AG04450 (cell line): ENCODE measurements around the gene HYI. TPM values are rescaled to one million over a fixed set of nuclear protein-coding genes. Genes with fewer than 3 reads are reported as not detected.
"Not testable (repeated sequence)": the region's sequence is repeated elsewhere in the genome, so short reads cannot be mapped to it uniquely, and the experiment has no call there.

Source experiments
- CTCF ChIA-PET: fragments of 300-600, 350-600 bp; formaldehyde crosslinking; extraction: SDS; loops from one replicate; lab custom pipeline; 2022; ENCODE audit warnings: antibody characterized with exemption, inconsistent platforms; lab: Charles Lee
- POLR2A ChIA-PET: fragments of 350-600 bp; formaldehyde crosslinking; extraction: SDS; loops from one replicate; lab custom pipeline; 2021; ENCODE audit warnings: antibody characterized with exemption, inconsistent platforms; lab: Yijun Ruan, JAX
- DNase-seq: peaks from one replicate; pipeline ENCODE4 v3.0.0-alpha.2; 2011; ENCODE audit warnings: low read depth, low spot score
- H3K27ac ChIP-seq: one replicate; pipeline ENCODE4 v1.5.1; 2012; ENCODE audit warnings: low read depth, low read length, control low read depth
- H3K27me3 ChIP-seq: one replicate; pipeline ENCODE4 v1.6.0; 2012; ENCODE audit warnings: low read length; ENCODE audit not compliant: control insufficient read depth, insufficient read depth
- H3K4me3 ChIP-seq: 2 replicates; pipeline ENCODE4 v1.5.1; 2011; ENCODE audit warnings: mild to moderate bottlenecking, low read depth, low read length, control low read depth
- H3K9me3 ChIP-seq: 2 replicates; pipeline ENCODE4 v1.5.1; 2012; ENCODE audit warnings: low read length; ENCODE audit not compliant: control insufficient read depth, insufficient read depth
- CTCF ChIP-seq: IDR thresholded peaks from 2 replicates; pipeline ENCODE4 v1.5.1; 2011; ENCODE audit warnings: low read depth, low read length, control low read depth, inconsistent platforms
- polyA plus RNA-seq: library from polyadenylated mRNA; depleted of rRNA; stranded (reverse); fragments of >200 nt; gene quantifications from 2 replicates; pipeline ENCODE4 v1.2.3, GENCODE V29; 2011

Gene HYI
- polyA plus RNA-seq, 1 experiment, result 22.8 TPM

DNA sequence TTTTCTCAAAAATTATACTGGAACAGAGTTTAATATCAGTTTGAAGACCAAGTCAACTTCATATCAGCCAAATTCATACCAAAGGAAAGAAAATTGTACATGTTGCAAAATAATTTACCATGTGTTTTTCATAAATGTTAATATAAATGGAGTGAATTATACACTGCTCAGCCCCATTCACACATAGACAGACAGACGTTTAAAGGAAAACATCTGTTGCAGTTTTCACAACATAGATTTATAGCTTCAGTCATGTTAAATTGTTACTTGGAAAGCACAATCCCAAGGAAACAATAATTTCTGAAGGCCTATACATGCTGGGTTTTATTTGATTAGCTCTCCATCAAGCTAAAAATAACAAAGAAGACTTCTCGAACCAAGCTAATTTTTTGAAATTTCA, 27.8 kb upstream of the HYI start:
- Histone ChIP-seq H3K27ac (no peak overlapping the region), H3K27me3 (no peaks in the 10 kb centered on the region), H3K4me3 (no peak overlapping the region), H3K9me3 (no peaks in the 10 kb centered on the region)
- CTCF ChIA-PET, result interaction anchor here (1.2 to 1.3 kb wide), 2 partner anchors 48 to 254 kb away, joined by 4 read pairs; no protein-coding TSS in a partner anchor
- TF ChIP-seq CTCF, result no peak
- POLR2A ChIA-PET, result no interaction called here
- DNase-seq, result no peak

GRCh38 chr1:43479414-43479813, 25.7 kb upstream of the HYI start:
- POLR2A ChIA-PET, result interaction anchor here (0.7 kb wide), 1 partner anchor 35 kb away, joined by 3 read pairs; no protein-coding TSS in a partner anchor
- Histone ChIP-seq H3K27ac (no peak overlapping the region), H3K27me3 (no peaks in the 10 kb centered on the region), H3K9me3 (no peaks in the 10 kb centered on the region), H3K4me3 (no peak overlapping the region)
- TF ChIP-seq CTCF, result no peak
- DNase-seq, result no peak
- CTCF ChIA-PET, result no interaction called here

GRCh38 chr1:43477716-43478115, 24.0 kb upstream of the HYI start:
- POLR2A ChIA-PET, result no interaction called here
- no peak for DNase-seq
- no peak for TF ChIP-seq CTCF
- no peaks in the 10 kb centered on the region for H3K9me3 ChIP-seq
- no peaks in the 10 kb centered on the region for H3K27me3 ChIP-seq
- no peak overlapping the region for H3K4me3 ChIP-seq
- H3K27ac ChIP-seq, result no peak overlapping the region
- CTCF ChIA-PET, result no interaction called here

DNA sequence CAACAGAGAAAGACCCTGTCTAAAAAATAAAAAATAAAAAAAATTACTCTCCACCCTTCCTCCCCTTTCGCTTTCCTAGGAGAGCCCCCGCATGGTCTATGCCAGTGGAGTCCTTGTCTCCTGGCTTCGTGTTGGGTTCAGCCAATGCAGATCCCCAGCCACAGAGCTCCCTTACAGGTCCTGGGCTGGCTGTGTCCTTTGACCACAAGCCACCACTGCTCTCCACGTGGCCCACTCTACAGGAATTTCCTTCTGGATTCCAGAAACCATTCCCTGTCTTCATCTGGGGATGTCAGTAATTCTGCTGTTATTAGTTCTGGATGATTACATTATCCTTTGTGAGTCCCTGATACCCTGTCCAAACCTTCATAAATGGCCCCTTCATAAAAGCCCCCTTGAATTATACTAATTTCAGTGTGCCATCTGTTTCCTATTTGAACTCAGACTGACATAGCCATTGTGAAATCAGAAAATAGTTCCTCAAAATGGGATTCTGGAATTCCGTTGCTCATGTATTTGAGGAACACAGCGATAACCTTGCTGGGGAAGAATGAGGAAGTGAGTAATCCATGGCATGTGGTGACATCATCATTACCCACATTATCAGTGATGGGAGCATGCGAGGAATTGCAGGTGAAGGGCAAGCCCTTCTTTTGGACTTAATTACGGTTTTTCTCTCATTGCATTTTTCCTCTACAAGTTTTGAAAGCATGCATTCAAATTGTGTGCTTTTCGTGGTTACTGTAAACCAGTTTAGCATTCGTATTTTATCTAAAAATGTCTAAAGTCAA, 22.1 kb upstream of the HYI start:
- H3K9me3 ChIP-seq, CTCF ChIA-PET, POLR2A ChIA-PET, H3K4me3 ChIP-seq, H3K27me3 ChIP-seq: not testable (repeated sequence)
- peak overlapping the region; percentile 83 for H3K27ac ChIP-seq
- DNase-seq, result peak; percentile 21

- ChIA-PET CTCF (interaction anchor here (0.6 kb wide), 1 partner anchor 532 kb away, joined by 4 read pairs; no protein-coding TSS in a partner anchor), POLR2A (interaction anchor here (0.9 kb wide), 1 partner anchor 267 kb away, joined by 3 read pairs; no protein-coding TSS in a partner anchor)
- H3K9me3 ChIP-seq, result peaks cover 9% of the 10 kb centered on the region; the same call in 1 of the 2 replicates
- TF ChIP-seq CTCF, result no peak
- H3K4me3 ChIP-seq, result no peak overlapping the region
- H3K27ac ChIP-seq, result peak overlapping the region; percentile 66
- no peaks in the 10 kb centered on the region for H3K27me3 ChIP-seq
- DNase-seq, result no peak
These were observed 19.7 kb upstream of the HYI start for GRCh38 chr1:43473463-43473862.

- H3K4me3 ChIP-seq, H3K27me3 ChIP-seq, POLR2A ChIA-PET: not testable (repeated sequence)
- peak; percentile 74 for DNase-seq
- Histone ChIP-seq H3K9me3 (peaks cover 16% of the 10 kb centered on the region; the same call in 1 of the 2 replicates), H3K27ac (peak overlapping the region; percentile 96)
- CTCF ChIA-PET, result interaction anchor here (1.4 kb wide), 1 partner anchor 18 kb away, joined by 4 read pairs; the partner anchor contains the start of gene HYI
These were observed 18.9 kb upstream of the HYI start for GRCh38 chr1:43472463-43473151.
